Measurements from ENCODE around the gene ZNF234.
"Not testable (repeated sequence)": the region's sequence is repeated elsewhere in the genome, so short reads cannot be mapped to it uniquely, and the experiment has no call there.

ZNF234 gene

DNA sequence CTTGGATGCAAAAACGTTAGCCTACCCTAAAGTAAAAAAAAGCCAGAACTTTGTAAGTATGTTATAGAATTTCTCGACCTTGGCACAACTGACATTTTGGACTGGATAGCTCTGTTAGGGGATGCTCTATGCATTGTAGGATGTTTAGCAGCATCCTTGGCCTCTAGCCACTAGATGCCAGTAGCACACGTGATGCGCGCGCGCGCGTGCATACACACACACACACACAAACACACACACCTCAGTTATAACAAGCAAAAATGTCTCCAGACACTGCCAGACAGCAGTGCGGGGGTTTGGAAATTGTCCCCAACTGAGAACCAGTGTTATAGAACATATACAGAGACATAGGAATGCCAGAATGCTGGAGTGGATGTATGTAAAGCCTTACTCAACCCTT, 40.8 kb downstream of the ZNF234 start:
- H3K9me3 ChIP-seq (ENCODE audit: control insufficient read depth, insufficient read depth, low read depth, low read length) = peaks cover 14% of the 10 kb centered on the region
- no peak overlapping the region for H3K27ac ChIP-seq (ENCODE audit: low read depth, low read length)
- no peaks in the 10 kb centered on the region for H3K27me3 ChIP-seq (ENCODE audit: control insufficient read depth, insufficient read depth, low read length)
- H3K36me3 ChIP-seq (ENCODE audit: control insufficient read depth, insufficient read depth, low read length) = peaks cover 6% of the 10 kb centered on the region
- H3K4me1 ChIP-seq (ENCODE audit: control insufficient read depth, insufficient read depth, low read length) = no peaks in the 10 kb centered on the region
- H3K4me3 ChIP-seq (ENCODE audit: low read depth, low read length) = no peak overlapping the region
- H3K9ac ChIP-seq (ENCODE audit: low read length) = no peak overlapping the region

DNA sequence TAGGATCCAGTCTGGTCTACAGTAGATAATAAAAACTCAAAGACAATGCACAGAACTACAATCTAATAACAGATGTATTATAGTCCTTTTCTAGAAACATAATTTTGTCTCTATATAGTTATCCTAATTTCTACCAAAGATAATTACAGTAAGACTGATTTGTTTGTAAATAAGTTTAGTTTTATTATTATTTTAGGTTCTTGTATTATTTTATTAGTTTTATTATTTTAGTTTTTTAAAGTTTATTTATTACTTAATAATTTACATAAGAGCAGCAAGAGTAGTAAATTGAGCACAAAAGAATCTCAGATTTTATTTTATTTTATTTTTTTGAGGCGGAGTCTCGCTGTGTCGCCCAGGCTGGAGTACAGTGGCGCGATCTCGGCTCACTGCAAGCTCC, 48.7 kb downstream of the ZNF234 start:
- H3K9ac ChIP-seq (ENCODE audit: low read length) = no peak overlapping the region
- no peaks in the 10 kb centered on the region for H3K4me1 ChIP-seq (ENCODE audit: control insufficient read depth, insufficient read depth, low read length)
- H3K27me3 ChIP-seq (ENCODE audit: control insufficient read depth, insufficient read depth, low read length) = no peaks in the 10 kb centered on the region
- H3K9me3 ChIP-seq (ENCODE audit: control insufficient read depth, insufficient read depth, low read depth, low read length) = peaks cover 3% of the 10 kb centered on the region; the same call in 1 of the 2 replicates
- H3K36me3 ChIP-seq (ENCODE audit: control insufficient read depth, insufficient read depth, low read length) = no peaks in the 10 kb centered on the region
- H3K4me3 ChIP-seq (ENCODE audit: low read depth, low read length) = no peak overlapping the region
- no peak overlapping the region for H3K27ac ChIP-seq (ENCODE audit: low read depth, low read length)

DNA sequence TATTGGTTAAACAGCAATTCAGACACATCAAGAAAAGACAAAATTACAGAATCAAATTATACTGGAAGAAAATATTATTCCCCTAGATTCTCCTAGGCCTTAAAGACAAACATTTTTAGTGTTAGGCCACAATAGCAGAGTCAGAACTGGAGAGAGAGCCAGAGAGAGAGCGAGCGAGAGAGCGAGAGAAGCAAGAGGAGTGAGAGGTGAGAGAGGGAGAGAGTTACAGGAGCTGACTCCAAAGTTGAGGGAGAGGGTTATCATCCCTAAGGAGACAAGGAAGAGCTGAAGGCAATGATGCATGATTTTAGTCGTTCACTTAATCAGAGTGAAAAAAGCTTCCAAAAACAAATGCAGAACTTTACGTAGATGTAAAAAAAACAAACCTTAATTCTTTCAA, 50.8 kb downstream of the ZNF234 start:
- no peak overlapping the region for H3K4me3 ChIP-seq (ENCODE audit: low read depth, low read length)
- no peak overlapping the region for H3K9ac ChIP-seq (ENCODE audit: low read length)
- H3K4me1 ChIP-seq (ENCODE audit: control insufficient read depth, insufficient read depth, low read length) = no peaks in the 10 kb centered on the region
- peaks cover 3% of the 10 kb centered on the region; the same call in 1 of the 2 replicates for H3K9me3 ChIP-seq (ENCODE audit: control insufficient read depth, insufficient read depth, low read depth, low read length)
- no peaks in the 10 kb centered on the region for H3K27me3 ChIP-seq (ENCODE audit: control insufficient read depth, insufficient read depth, low read length)
- no peak overlapping the region for H3K27ac ChIP-seq (ENCODE audit: low read depth, low read length)
- no peaks in the 10 kb centered on the region for H3K36me3 ChIP-seq (ENCODE audit: control insufficient read depth, insufficient read depth, low read length)

DNA sequence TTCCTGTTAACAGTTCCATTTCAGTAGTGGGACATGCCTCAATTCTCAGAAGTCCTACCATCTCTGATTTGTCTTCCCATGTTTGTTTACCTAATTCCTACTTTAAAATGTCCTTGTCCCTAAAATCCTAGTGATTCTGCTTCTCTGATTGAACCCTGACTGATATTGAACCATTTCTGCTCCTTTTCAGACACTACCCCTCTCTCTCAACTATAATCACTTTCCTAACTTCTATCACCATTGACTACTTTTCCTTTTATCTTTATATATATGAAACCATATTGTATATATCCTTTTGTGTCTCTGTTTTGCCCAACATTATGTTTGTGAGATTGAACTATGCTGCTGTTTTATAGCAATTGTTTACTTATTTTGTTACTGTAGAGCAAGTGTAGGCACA, 55.4 kb downstream of the ZNF234 start:
- Histone ChIP-seq H3K4me1 (ENCODE audit: control insufficient read depth, insufficient read depth, low read length) (no peaks in the 10 kb centered on the region), H3K9me3 (ENCODE audit: control insufficient read depth, insufficient read depth, low read depth, low read length) (no peaks in the 10 kb centered on the region; the same call in 1 of the 2 replicates), H3K27me3 (ENCODE audit: control insufficient read depth, insufficient read depth, low read length) (no peaks in the 10 kb centered on the region), H3K9ac (ENCODE audit: low read length) (no peak overlapping the region), H3K4me3 (ENCODE audit: low read depth, low read length) (no peak overlapping the region), H3K27ac (ENCODE audit: low read depth, low read length) (no peak overlapping the region), H3K36me3 (ENCODE audit: control insufficient read depth, insufficient read depth, low read length) (no peaks in the 10 kb centered on the region)

- Histone ChIP-seq H3K9ac (ENCODE audit: low read length) (no peak overlapping the region), H3K4me3 (ENCODE audit: low read depth, low read length) (no peak overlapping the region), H3K9me3 (ENCODE audit: control insufficient read depth, insufficient read depth, low read depth, low read length) (peaks cover 23% of the 10 kb centered on the region), H3K27me3 (ENCODE audit: control insufficient read depth, insufficient read depth, low read length) (no peaks in the 10 kb centered on the region), H3K36me3 (ENCODE audit: control insufficient read depth, insufficient read depth, low read length) (no peaks in the 10 kb centered on the region), H3K4me1 (ENCODE audit: control insufficient read depth, insufficient read depth, low read length) (no peaks in the 10 kb centered on the region), H3K27ac (ENCODE audit: low read depth, low read length) (no peak overlapping the region)
These were observed 61.1 kb downstream of the ZNF234 start for GRCh38 chr19:44202470-44202869.

DNA sequence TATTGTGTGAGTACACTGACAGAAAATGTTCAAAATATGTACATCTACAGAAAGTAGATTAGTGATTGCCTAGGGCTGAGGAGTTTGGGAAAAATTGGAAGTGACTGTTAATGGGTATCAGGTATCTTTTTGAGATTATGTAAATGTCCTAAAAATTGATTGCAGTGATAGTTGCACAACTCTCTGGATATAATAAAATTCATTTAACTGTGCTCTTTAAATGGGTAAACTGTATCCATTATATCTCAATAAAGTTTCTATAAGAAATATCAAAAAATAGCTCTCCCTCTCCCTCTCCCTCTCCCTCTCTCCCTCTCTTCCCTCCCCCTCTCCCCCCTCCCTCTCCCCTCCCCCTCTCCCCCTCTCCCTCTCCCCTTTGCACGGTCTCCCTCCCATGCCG, 61.6 kb downstream of the ZNF234 start:
- Histone ChIP-seq H3K4me3 (ENCODE audit: low read depth, low read length) (no peak overlapping the region), H3K9me3 (ENCODE audit: control insufficient read depth, insufficient read depth, low read depth, low read length) (peaks cover 23% of the 10 kb centered on the region), H3K27ac (ENCODE audit: low read depth, low read length) (no peak overlapping the region), H3K27me3 (ENCODE audit: control insufficient read depth, insufficient read depth, low read length) (no peaks in the 10 kb centered on the region), H3K9ac (ENCODE audit: low read length) (no peak overlapping the region), H3K36me3 (ENCODE audit: control insufficient read depth, insufficient read depth, low read length) (no peaks in the 10 kb centered on the region), H3K4me1 (ENCODE audit: control insufficient read depth, insufficient read depth, low read length) (no peaks in the 10 kb centered on the region)

DNA sequence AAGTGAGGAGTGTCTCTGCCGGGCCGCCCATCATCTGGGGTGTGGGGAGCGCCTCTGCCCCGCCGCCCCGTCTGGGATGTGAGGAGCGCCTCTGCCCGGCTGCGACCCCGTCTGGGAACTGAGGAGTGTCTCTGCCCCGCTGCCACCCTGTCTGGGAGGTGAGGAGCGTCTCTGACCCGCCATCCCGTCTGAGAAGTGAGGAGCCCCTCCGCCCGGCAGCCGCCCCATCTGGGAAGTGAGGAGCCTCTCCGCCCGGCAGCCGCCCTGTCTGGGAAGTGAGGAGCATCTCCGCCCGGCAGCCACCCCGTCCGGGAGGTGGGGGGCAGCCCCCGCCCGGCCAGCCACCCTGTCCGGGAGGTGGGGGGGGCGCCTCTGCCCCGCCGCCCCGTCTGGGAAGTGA, 62.5 kb downstream of the ZNF234 start:
- H3K4me3 ChIP-seq (ENCODE audit: low read depth, low read length); H3K9ac ChIP-seq (ENCODE audit: low read length); H3K36me3 ChIP-seq (ENCODE audit: control insufficient read depth, insufficient read depth, low read length); H3K27ac ChIP-seq (ENCODE audit: low read depth, low read length); H3K4me1 ChIP-seq (ENCODE audit: control insufficient read depth, insufficient read depth, low read length); H3K27me3 ChIP-seq (ENCODE audit: control insufficient read depth, insufficient read depth, low read length): not testable (repeated sequence)
- peaks cover 23% of the 10 kb centered on the region for H3K9me3 ChIP-seq (ENCODE audit: control insufficient read depth, insufficient read depth, low read depth, low read length)

DNA sequence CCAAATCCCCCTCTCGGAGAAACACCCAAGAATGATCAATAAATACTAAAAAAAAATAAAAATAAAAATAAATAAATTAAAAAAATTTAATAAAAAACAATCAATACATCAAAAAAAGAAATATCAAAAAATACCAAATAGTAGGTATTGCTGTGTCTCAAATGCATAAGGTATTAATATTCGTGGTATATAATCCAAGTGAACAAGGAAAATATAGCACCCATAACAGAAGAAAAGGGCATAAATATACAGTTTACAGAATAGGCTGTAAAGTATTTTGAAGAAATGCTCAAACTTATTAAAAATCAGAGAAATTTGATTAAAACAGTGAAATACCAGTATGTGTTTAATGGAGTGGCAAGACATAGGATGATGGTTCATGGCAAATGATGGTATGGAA, 63.4 kb downstream of the ZNF234 start:
- Histone ChIP-seq H3K9ac (ENCODE audit: low read length) (no peak overlapping the region), H3K27ac (ENCODE audit: low read depth, low read length) (no peak overlapping the region), H3K36me3 (ENCODE audit: control insufficient read depth, insufficient read depth, low read length) (no peaks in the 10 kb centered on the region), H3K4me1 (ENCODE audit: control insufficient read depth, insufficient read depth, low read length) (no peaks in the 10 kb centered on the region), H3K27me3 (ENCODE audit: control insufficient read depth, insufficient read depth, low read length) (no peaks in the 10 kb centered on the region), H3K4me3 (ENCODE audit: low read depth, low read length) (no peak overlapping the region), H3K9me3 (ENCODE audit: control insufficient read depth, insufficient read depth, low read depth, low read length) (peaks cover 23% of the 10 kb centered on the region)

- Histone ChIP-seq H3K9me3 (ENCODE audit: control insufficient read depth, insufficient read depth, low read depth, low read length) (peaks cover 19% of the 10 kb centered on the region), H3K27me3 (ENCODE audit: control insufficient read depth, insufficient read depth, low read length) (no peaks in the 10 kb centered on the region), H3K4me3 (ENCODE audit: low read depth, low read length) (peak overlapping the region; percentile 95), H3K27ac (ENCODE audit: low read depth, low read length) (peak overlapping the region; percentile 52; the same call in 1 of the 2 replicates), H3K36me3 (ENCODE audit: control insufficient read depth, insufficient read depth, low read length) (no peaks in the 10 kb centered on the region), H3K4me1 (ENCODE audit: control insufficient read depth, insufficient read depth, low read length) (no peaks in the 10 kb centered on the region), H3K9ac (ENCODE audit: low read length) (peak overlapping the region; percentile 91)
These were observed 65.9 kb downstream of the ZNF234 start for GRCh38 chr19:44207126-44207803.
